ENCODE measurements around the gene RAPGEF4.

DNA sequence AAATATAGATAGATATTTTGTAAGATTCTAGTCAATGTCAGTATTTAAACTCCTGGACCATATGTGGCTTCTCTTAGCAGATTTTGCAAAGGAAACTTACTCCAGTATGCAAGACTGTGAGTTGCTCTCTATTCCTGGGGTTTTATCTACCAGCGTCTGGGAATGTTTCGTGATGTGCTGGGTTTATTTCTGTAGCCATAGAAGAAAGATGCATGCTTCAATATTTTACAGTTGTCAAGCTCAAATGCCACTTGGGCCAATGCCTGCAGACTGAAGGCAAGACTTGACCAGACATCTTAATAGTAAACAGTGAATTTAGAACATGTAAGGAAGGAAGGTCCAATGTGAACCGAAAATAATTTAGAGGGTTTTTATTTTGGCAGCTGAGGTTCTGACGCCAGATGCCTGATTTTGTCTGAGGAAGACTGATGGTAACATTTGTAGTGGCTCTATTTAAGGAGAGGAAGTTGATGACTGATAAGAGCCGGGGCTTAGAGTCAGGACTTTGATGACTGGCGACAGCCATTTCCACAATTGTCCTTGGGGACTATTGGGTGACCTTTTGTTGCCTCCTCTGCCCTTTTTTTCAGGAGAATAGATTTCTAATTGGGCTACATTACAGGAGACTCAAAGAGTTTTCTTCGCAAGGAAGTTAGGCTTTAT is 154.3 kb downstream of the RAPGEF4 start:
- TF ChIP-seq POLR2A (IDR thresholded peaks at IDR 0.05), result no peak
- TF ChIP-seq, protein P1, sequence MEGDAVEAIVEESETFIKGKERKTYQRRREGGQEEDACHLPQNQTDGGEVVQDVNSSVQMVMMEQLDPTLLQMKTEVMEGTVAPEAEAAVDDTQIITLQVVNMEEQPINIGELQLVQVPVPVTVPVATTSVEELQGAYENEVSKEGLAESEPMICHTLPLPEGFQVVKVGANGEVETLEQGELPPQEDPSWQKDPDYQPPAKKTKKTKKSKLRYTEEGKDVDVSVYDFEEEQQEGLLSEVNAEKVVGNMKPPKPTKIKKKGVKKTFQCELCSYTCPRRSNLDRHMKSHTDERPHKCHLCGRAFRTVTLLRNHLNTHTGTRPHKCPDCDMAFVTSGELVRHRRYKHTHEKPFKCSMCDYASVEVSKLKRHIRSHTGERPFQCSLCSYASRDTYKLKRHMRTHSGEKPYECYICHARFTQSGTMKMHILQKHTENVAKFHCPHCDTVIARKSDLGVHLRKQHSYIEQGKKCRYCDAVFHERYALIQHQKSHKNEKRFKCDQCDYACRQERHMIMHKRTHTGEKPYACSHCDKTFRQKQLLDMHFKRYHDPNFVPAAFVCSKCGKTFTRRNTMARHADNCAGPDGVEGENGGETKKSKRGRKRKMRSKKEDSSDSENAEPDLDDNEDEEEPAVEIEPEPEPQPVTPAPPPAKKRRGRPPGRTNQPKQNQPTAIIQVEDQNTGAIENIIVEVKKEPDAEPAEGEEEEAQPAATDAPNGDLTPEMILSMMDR (IDR thresholded peaks at IDR 0.05 in 4 of 5, conservative IDR thresholded peaks at IDR 0.05 in 1 of 5), result no peak
